Body of pancreas (tissue), 4 donors: ENCODE data around the gene NEURL1.

ENCODE experiments used
- CTCF ChIP-seq, 7 experiments: fragments of 450-650 bp in 4 of 7; fragments of 200-600 bp in 3 of 7; sonication (generic) in 3 of 7; IDR thresholded peaks; one replicate each; pipeline ENCODE4 v1.5.1; 2016 to 2019; ENCODE audit warnings: antibody characterized with exemption in 7 of 7
- POLR2A ChIP-seq, 3 donors: fragments of 450-650 bp; IDR thresholded peaks; one replicate each; pipeline ENCODE4 v1.6.1; 2016; ENCODE audit warnings: antibody characterized with exemption in 3 of 3, mild to moderate bottlenecking in 2 of 3

- TF ChIP-seq POLR2A (IDR thresholded peaks at IDR 0.05), result no peak
- TF ChIP-seq CTCF (IDR thresholded peaks at IDR 0.05), result no peak
Measured at GRCh38 chr10:103444478-103444877, 49.0 kb upstream of the NEURL1 start.
